GM19324 (cell line): ENCODE measurements around the gene HADHB.

Source experiments
- ATAC-seq: cut with Tn5 transposase; IDR thresholded peaks from one replicate; pipeline ENCODE4 v1.9.1; 2021; ENCODE audit warnings: mild to moderate bottlenecking, moderate library complexity; ENCODE audit not compliant: unreplicated experiment, low FRiP score

The HADHB gene

GRCh38 chr2:26244309-26245230, at the start of gene HADHB, which contains the start of gene HADHA:
HADHB (plus strand) TSS chr2:26244939; CDS start chr2:26254255, 9,316 bp downstream.
HADHA (minus strand) TSS chr2:26244632; CDS start chr2:26244596, 36 bp downstream.
- ATAC-seq: peak; percentile 77

- ATAC-seq: no peak
These were observed 49.4 kb upstream of the HADHB start for GRCh38 chr2:26195040-26195984.

GRCh38 chr2:26196683-26197418, 47.9 kb upstream of the HADHB start:
- no peak for ATAC-seq

GRCh38 chr2:26197516-26197915, 47.2 kb upstream of the HADHB start:
- ATAC-seq: no peak

- no peak for ATAC-seq
These were observed 41.7 kb upstream of the HADHB start for GRCh38 chr2:26202981-26203490.

GRCh38 chr2:26203906-26204305, 40.8 kb upstream of the HADHB start:
- ATAC-seq: no peak

GRCh38 chr2:26212011-26212410, 32.7 kb upstream of the HADHB start:
- ATAC-seq: no peak

- no peak for ATAC-seq
These were observed 30.0 kb upstream of the HADHB start for GRCh38 chr2:26214759-26215158.

- no peak for ATAC-seq
These were observed 28.9 kb upstream of the HADHB start for GRCh38 chr2:26215833-26216232.

- ATAC-seq: no peak
These were observed 28.2 kb upstream of the HADHB start for GRCh38 chr2:26216587-26216986.

GRCh38 chr2:26217720-26218119, 27.0 kb upstream of the HADHB start:
- ATAC-seq: no peak

- ATAC-seq: no peak
These were observed 21.7 kb upstream of the HADHB start for GRCh38 chr2:26223018-26223417.

GRCh38 chr2:26224095-26224494, 20.6 kb upstream of the HADHB start:
- ATAC-seq: no peak

GRCh38 chr2:26229595-26229994, 15.1 kb upstream of the HADHB start:
- ATAC-seq: no peak

GRCh38 chr2:26230806-26231205, 13.9 kb upstream of the HADHB start:
- ATAC-seq: no peak

GRCh38 chr2:26235089-26235488, 9.7 kb upstream of the HADHB start:
- ATAC-seq: no peak

GRCh38 chr2:26237868-26238267, 6.9 kb upstream of the HADHB start:
- ATAC-seq: no peak

- no peak for ATAC-seq
These were observed 6.3 kb upstream of the HADHB start for GRCh38 chr2:26238311-26238958.

GRCh38 chr2:26241928-26242436, 2.8 kb upstream of the HADHB start:
- no peak for ATAC-seq
